ENCODE measurements around the gene B3GAT1. TPM values are rescaled to one million over a fixed set of nuclear protein-coding genes. Genes with fewer than 3 reads are reported as not detected.

B3GAT1 gene
- polyA plus RNA-seq, 1 donor from 2014 or later, result 28.2 TPM

- Histone ChIP-seq H3K27me3 (ENCODE audit: insufficient read depth, low read depth, low read length) (no peaks in the 10 kb centered on the region), H3K79me2 (replicated peaks; ENCODE audit: insufficient read depth, low read length) (no peaks in the 10 kb centered on the region), H4K20me1 (ENCODE audit: insufficient read depth) (no peaks in the 10 kb centered on the region), H3K27ac (ENCODE audit: low read length) (no peak overlapping the region), H3K9ac (ENCODE audit: low read length) (no peak overlapping the region), H3F3A (ENCODE audit: insufficient read depth, low read length, poor library complexity, severe bottlenecking) (no peaks in the 10 kb centered on the region), H3K36me3 (ENCODE audit: insufficient read depth, low read length) (no peaks in the 10 kb centered on the region), H3K4me3 (ENCODE audit: low read length) (no peak overlapping the region), H3K4me2 (ENCODE audit: low read length) (no peak overlapping the region), H2AFZ (ENCODE audit: low read depth, low read length) (no peak overlapping the region), H3K9me3 (ENCODE audit: low read length) (no peaks in the 10 kb centered on the region), H3K9me2 (ENCODE audit: insufficient read depth, low read length) (no peaks in the 10 kb centered on the region)
- TF ChIP-seq TAF1 (IDR thresholded peaks at IDR 0.05; ENCODE audit: low read depth) (no peak), POLR2AphosphoS5 (IDR thresholded peaks at IDR 0.05) (no peak), RAD21 (conservative IDR thresholded peaks at IDR 0.05) (no peak), EZH2 (IDR thresholded peaks at IDR 0.05; ENCODE audit: borderline replicate concordance, insufficient read depth, low read length, poor library complexity, severe bottlenecking) (no peak), EP300 (conservative IDR thresholded peaks at IDR 0.05; ENCODE audit: poor library complexity, severe bottlenecking) (no peak), SMC3 (conservative IDR thresholded peaks at IDR 0.05; ENCODE audit: poor library complexity) (no peak), REST (IDR thresholded peaks at IDR 0.05; ENCODE audit: borderline replicate concordance) (no peak), MXI1 (conservative IDR thresholded peaks at IDR 0.05; ENCODE audit: poor library complexity, severe bottlenecking) (no peak)
- TF ChIP-seq, protein P1, sequence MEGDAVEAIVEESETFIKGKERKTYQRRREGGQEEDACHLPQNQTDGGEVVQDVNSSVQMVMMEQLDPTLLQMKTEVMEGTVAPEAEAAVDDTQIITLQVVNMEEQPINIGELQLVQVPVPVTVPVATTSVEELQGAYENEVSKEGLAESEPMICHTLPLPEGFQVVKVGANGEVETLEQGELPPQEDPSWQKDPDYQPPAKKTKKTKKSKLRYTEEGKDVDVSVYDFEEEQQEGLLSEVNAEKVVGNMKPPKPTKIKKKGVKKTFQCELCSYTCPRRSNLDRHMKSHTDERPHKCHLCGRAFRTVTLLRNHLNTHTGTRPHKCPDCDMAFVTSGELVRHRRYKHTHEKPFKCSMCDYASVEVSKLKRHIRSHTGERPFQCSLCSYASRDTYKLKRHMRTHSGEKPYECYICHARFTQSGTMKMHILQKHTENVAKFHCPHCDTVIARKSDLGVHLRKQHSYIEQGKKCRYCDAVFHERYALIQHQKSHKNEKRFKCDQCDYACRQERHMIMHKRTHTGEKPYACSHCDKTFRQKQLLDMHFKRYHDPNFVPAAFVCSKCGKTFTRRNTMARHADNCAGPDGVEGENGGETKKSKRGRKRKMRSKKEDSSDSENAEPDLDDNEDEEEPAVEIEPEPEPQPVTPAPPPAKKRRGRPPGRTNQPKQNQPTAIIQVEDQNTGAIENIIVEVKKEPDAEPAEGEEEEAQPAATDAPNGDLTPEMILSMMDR (IDR thresholded peaks at IDR 0.05; ENCODE audit: poor library complexity, severe bottlenecking), result no peak
Observed at GRCh38 chr11:134355136-134355535, 56.9 kb downstream of the B3GAT1 start.

DNA sequence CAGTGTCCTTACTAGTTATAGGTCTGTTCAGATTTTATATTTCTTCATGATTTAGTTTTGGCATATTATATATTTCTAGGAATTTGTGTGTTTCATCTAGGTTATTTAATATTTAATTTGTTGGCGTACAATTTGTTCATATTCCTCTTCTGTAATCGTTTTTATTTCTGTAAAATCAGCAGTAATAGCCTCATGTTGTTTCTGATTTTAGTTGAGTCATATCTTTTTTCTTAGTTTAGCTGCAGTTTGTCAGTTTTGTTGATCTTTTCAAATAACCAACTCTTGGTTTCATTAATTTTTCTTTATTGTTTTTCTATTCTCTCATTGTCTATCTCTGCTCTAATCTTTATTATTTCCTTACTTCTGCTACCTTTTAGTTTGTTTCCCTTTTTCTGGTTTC, 59.9 kb downstream of the B3GAT1 start:
- Histone ChIP-seq H3K79me2 (replicated peaks; ENCODE audit: insufficient read depth, low read length) (no peaks in the 10 kb centered on the region), H3K4me3 (ENCODE audit: low read length) (no peak overlapping the region)
- TF ChIP-seq EZH2 (IDR thresholded peaks at IDR 0.05; ENCODE audit: borderline replicate concordance, insufficient read depth, low read length, poor library complexity, severe bottlenecking), result no peak
- TF ChIP-seq SMC3 (conservative IDR thresholded peaks at IDR 0.05; ENCODE audit: poor library complexity), result no peak
- TF ChIP-seq RAD21 (conservative IDR thresholded peaks at IDR 0.05), result no peak
- no peak for TF ChIP-seq REST (IDR thresholded peaks at IDR 0.05; ENCODE audit: borderline replicate concordance)
- TF ChIP-seq POLR2AphosphoS5 (IDR thresholded peaks at IDR 0.05), result no peak
- no peak for TF ChIP-seq TAF1 (IDR thresholded peaks at IDR 0.05; ENCODE audit: low read depth)
- no peak for TF ChIP-seq EP300 (conservative IDR thresholded peaks at IDR 0.05; ENCODE audit: poor library complexity, severe bottlenecking)
- TF ChIP-seq MXI1 (conservative IDR thresholded peaks at IDR 0.05; ENCODE audit: poor library complexity, severe bottlenecking), result no peak
- TF ChIP-seq, protein P1 (IDR thresholded peaks at IDR 0.05; ENCODE audit: poor library complexity, severe bottlenecking), result no peak

More for the DNA sequence above, 59.9 kb downstream of the B3GAT1 start:
- Histone ChIP-seq H3K27ac (ENCODE audit: low read length) (no peak overlapping the region), H3F3A (ENCODE audit: insufficient read depth, low read length, poor library complexity, severe bottlenecking) (no peaks in the 10 kb centered on the region), H3K4me2 (ENCODE audit: low read length) (no peak overlapping the region), H3K27me3 (ENCODE audit: insufficient read depth, low read depth, low read length) (no peaks in the 10 kb centered on the region), H2AFZ (ENCODE audit: low read depth, low read length) (no peak overlapping the region), H4K20me1 (ENCODE audit: insufficient read depth) (no peaks in the 10 kb centered on the region), H3K36me3 (ENCODE audit: insufficient read depth, low read length) (no peaks in the 10 kb centered on the region), H3K9me3 (ENCODE audit: low read length) (no peaks in the 10 kb centered on the region), H3K9ac (ENCODE audit: low read length) (no peak overlapping the region), H3K9me2 (ENCODE audit: insufficient read depth, low read length) (no peaks in the 10 kb centered on the region)
